Thymus (tissue), 11 donors: ENCODE data around the gene LRMDA. TPM values are rescaled to one million over a fixed set of nuclear protein-coding genes. Genes with fewer than 3 reads are reported as not detected.

Experiments
- DNase-seq, 9 donors: peaks; one replicate each; pipeline ENCODE4 v3.0.0-alpha.2; 2013; ENCODE audit warnings: low spot score in 9 of 9, low read depth in 6 of 9, missing footprints in 1 of 9
- H3K27ac ChIP-seq, 2 donors: one replicate each; pipeline ENCODE4 v1.5.1; 2013; ENCODE audit warnings: control low read depth in 1 of 2, low read depth in 1 of 2, low read length in 1 of 2, mild to moderate bottlenecking in 1 of 2, moderate library complexity in 1 of 2
- H3K27me3 ChIP-seq, 2 donors: one replicate each; pipeline ENCODE4 v1.5.1; 2013; ENCODE audit warnings: low read length in 1 of 2; ENCODE audit not compliant: control insufficient read depth in 2 of 2, insufficient read depth in 1 of 2
- H3K36me3 ChIP-seq, 2 donors: one replicate each; pipeline ENCODE4 v1.5.1; 2013; ENCODE audit warnings: low read length in 1 of 2, mild to moderate bottlenecking in 1 of 2, moderate library complexity in 1 of 2; ENCODE audit not compliant: control insufficient read depth in 2 of 2, insufficient read depth in 2 of 2
- H3K4me1 ChIP-seq, 2 donors: one replicate each; pipeline ENCODE4 v1.5.1; 2013; ENCODE audit warnings: low read length in 2 of 2; ENCODE audit not compliant: control insufficient read depth in 2 of 2, insufficient read depth in 2 of 2
- H3K4me3 ChIP-seq, 2 donors: one replicate each; pipeline ENCODE4 v1.5.1; 2013; ENCODE audit warnings: low read length in 2 of 2, control low read depth in 1 of 2, mild to moderate bottlenecking in 1 of 2
- H3K9me3 ChIP-seq, 2 donors: one replicate each; pipeline ENCODE4 v1.5.1; 2013; ENCODE audit warnings: low read length in 1 of 2, mild to moderate bottlenecking in 1 of 2; ENCODE audit not compliant: control insufficient read depth in 2 of 2, insufficient read depth in 1 of 2
- WGBS: extraction: QIAGEN DNeasy Blood & Tissue Kit; methylation state at CpG from one replicate; pipeline ENCODE4 v1.1.7; 2013; 5-methylcytosine and 5-hydroxymethylcytosine counted together
- polyA plus RNA-seq: library from polyadenylated mRNA; stranded (reverse); fragments of 200-250 nt; gene quantifications from one replicate; pipeline ENCODE4 v1.2.3, GENCODE V29; 2013
- total RNA-seq: library from RNA; stranded (reverse); fragments of 120-200 nt; gene quantifications from one replicate; pipeline ENCODE4 v1.2.4, GENCODE V29; 2013
- donor health status: healthy.

LRMDA gene
- total and polyA plus RNA-seq, 2 donors = 2.5 to 4.6 TPM

DNA sequence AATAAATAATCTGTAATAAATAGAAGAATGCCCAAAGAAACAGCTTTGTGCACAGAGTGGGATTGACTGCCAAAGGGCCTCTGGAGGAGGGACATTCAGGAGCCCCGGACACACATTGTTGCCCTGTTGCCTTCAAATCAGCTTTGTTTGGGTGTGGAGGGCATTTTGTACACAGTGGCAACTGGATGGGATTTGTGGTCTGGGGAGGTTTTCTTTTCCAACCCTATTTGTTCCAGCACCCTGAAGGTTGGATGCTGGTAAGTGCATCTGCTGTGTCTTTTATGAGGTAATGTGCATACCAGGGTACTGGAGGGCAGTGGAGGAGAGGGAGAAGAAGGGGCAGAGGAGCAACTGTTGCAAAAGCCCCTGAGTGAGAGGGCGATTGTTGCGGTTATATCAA, 6.3 kb downstream of the LRMDA start:
- Histone ChIP-seq H3K4me3 (no peak overlapping the region), H3K27me3 (peaks cover 5 to 10% of the 10 kb centered on the region in 2 donors), H3K36me3 (no peaks in the 10 kb centered on the region), H3K4me1 (no peaks in the 10 kb centered on the region), H3K27ac (no peak overlapping the region), H3K9me3 (no peaks in the 10 kb centered on the region)
- WGBS = 98% methylated on average over 3 of the region's 3 CpGs
- DNase-seq = no peak

DNA sequence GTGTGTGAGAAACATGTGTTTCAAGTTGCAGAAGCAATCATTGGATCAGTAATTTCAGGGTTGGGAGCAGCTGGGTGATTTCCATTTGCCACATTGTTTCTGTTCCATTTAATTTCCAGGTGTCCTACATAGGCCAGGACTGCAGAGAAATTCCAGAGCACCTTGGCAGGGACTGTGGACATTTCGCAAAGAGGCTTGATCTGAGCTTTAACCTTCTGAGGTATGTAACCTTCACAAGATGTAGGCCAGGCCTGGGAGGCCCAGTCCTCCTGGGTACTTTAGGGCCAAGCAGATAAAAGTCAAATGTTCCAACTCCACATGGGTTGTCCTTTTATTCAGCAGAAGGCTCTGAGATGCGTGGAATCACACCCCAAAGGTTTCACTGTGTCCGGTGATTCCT, 6.9 kb downstream of the LRMDA start:
- H3K27me3 ChIP-seq = peaks cover 0 to 4% of the 10 kb centered on the region in 2 donors
- no peak overlapping the region for H3K27ac ChIP-seq
- H3K4me1 ChIP-seq = no peaks in the 10 kb centered on the region
- DNase-seq = no peak
- H3K4me3 ChIP-seq = no peak overlapping the region
- no peaks in the 10 kb centered on the region for H3K36me3 ChIP-seq
- no peaks in the 10 kb centered on the region for H3K9me3 ChIP-seq
- 97% methylated on average over 3 of the region's 3 CpGs for WGBS

DNA sequence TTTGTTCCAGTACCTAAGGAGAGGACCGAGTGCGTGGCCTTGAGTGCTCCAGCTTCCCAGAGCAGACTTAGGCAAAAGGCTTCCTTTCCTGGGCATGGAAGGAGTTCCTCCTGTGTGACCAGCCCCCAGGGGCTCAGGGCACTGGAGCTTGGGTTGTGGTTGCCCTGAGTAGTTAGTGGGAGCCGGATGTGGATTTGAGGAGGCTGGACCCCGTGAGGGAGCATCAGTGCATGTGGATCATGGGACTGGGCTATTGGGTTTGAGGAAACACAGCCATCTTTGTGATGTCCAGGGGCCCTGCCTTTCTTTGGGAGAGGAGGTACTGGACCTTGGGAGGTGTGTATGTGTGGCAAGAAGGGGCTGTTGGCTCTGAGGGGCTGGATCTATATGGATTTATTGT, 8.4 kb downstream of the LRMDA start:
- Histone ChIP-seq H3K27me3 (no peaks in the 10 kb centered on the region), H3K36me3 (no peaks in the 10 kb centered on the region)

DNA sequence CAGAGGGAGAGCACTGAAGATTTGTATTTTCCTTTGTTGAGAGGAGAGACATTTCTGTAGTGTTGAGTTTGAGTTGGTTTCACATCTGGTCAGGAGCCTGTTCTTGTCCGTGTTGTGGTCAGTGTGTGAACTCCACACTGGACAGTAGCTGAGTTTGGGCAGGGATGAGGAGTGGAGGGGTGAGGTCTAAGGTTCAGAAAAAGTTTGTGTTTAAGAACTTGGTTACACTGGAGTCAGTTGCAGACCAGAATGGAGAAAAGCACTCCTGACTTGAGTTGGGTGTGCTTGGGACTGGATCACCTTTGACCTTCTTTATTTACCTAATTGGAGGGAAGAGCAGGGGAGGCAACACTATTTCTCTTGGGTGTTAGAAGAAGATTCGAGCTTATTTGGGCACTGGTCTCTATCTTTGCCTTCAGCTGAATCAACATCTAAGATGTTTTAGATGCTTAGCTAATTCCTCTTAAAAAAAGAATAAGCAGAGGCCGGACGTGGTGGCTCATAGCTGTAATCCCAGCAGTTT, 8.9 kb downstream of the LRMDA start:
- Histone ChIP-seq H3K9me3 (no peaks in the 10 kb centered on the region), H3K27ac (no peak overlapping the region), H3K27me3 (no peaks in the 10 kb centered on the region), H3K4me3 (no peak overlapping the region), H3K36me3 (no peaks in the 10 kb centered on the region), H3K4me1 (no peaks in the 10 kb centered on the region)
- DNase-seq = no peak
- WGBS = 95% methylated on average over 4 of the region's 4 CpGs

More for the DNA sequence above, 8.4 kb downstream of the LRMDA start:
- DNase-seq = no peak
- Histone ChIP-seq H3K4me1 (no peaks in the 10 kb centered on the region), H3K4me3 (no peak overlapping the region), H3K9me3 (no peaks in the 10 kb centered on the region), H3K27ac (no peak overlapping the region)
- WGBS = 97% methylated on average over 4 of the region's 4 CpGs

DNA sequence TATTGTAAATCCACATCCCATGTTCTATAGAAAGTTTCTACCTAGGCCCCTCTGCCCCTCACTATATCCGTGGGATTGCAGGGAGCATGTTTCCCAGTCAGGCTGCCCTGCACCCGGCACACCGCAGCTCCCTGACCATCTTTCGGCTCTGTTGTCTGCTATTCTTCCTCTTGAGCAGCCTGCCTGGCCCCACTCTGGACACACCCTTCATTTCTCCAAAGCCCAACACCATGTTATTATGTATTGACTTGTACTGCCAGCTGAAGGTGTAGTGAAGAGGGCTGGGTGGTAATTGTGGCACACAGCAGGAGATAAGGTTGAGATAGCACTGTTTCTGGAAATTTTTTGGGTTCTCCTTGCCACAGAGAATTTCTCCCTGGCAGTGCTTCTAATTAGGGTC, 9.8 kb downstream of the LRMDA start:
- Histone ChIP-seq H3K27me3 (no peaks in the 10 kb centered on the region), H3K36me3 (no peaks in the 10 kb centered on the region), H3K4me1 (no peaks in the 10 kb centered on the region), H3K27ac (no peak overlapping the region), H3K9me3 (no peaks in the 10 kb centered on the region), H3K4me3 (no peak overlapping the region)
- no peak for DNase-seq
- WGBS = 94% methylated on average over 4 of the region's 4 CpGs

DNA sequence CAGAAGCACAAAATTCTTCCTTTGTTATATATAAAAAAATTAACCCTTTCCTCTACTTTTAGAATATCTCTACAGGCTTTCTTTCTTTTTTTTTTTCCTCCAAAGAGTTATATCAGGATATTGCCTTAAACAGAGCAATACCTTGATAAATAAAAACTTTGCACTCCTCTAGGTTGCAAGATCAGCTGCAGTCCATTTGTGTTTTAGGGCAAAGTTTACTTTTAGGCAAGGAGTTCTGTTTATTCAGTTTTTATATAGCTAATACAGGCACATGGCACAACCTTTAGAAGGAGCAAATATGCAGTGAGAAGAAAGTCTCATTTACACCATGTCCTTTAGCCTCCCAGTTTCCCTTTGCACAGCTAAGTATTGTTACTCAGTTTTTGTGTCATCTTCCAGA, 10.3 kb downstream of the LRMDA start:
- no peaks in the 10 kb centered on the region for H3K27me3 ChIP-seq
- DNase-seq = no peak
- H3K4me1 ChIP-seq = no peaks in the 10 kb centered on the region
- no peak overlapping the region for H3K4me3 ChIP-seq
- no peak overlapping the region for H3K27ac ChIP-seq
- no peaks in the 10 kb centered on the region for H3K36me3 ChIP-seq
- no peaks in the 10 kb centered on the region for H3K9me3 ChIP-seq

DNA sequence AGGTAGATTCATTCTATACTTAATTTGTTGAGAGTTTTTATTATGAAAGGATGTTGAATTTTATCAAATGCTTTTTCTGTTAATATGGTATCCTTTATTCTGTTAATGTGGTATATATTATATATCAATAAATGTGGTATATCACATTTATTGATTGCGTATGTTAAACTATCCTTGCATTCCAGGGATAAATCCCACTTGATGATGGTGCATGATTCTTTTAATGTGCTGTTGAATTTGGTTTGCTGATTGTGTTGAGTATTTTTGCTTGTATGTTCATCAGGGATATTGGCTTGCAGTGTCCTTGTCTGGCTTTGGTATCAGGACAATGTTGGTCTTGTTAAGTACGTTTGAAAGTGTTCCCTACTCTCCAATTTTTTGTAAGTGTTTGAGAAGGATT, 11.9 kb downstream of the LRMDA start:
- no peaks in the 10 kb centered on the region for H3K4me1 ChIP-seq
- DNase-seq = no peak
- 98% methylated on average over 2 of the region's 2 CpGs for WGBS
- H3K27ac ChIP-seq = no peak overlapping the region
- H3K9me3 ChIP-seq = no peaks in the 10 kb centered on the region
- H3K27me3 ChIP-seq = no peaks in the 10 kb centered on the region
- H3K4me3 ChIP-seq = no peak overlapping the region
- H3K36me3 ChIP-seq = no peaks in the 10 kb centered on the region

DNA sequence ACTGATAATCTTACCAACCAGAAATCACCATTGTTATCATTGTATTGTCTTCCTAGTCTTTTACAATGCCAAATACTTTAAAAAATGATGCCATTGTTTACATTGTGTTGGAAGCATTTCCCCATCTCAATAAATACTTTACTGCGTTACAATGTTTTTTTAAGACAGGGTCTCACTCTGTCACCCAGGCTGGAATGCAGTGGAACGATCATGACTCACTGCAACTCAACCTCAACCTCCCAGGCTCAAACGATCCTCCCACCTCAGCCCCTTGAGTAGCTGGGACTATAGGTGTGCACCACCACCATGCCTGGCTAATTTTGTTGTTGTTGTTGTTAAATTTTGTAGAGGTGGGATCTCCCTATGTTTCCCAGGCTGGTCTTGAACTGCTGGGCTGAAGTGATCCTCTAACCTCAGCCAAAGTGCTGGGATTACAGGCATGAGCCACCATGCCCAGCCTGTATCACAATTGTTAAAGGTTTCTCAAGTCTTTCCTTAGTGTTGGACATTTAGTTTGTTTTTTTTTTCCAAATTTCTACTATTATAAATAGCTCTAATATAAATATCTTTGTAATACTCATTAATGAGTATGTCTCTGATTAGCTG, 13.5 kb downstream of the LRMDA start:
- H3K4me1 ChIP-seq = no peaks in the 10 kb centered on the region
- H3K9me3 ChIP-seq = no peaks in the 10 kb centered on the region
- H3K36me3 ChIP-seq = no peaks in the 10 kb centered on the region
- H3K27me3 ChIP-seq = no peaks in the 10 kb centered on the region
- no peak overlapping the region for H3K4me3 ChIP-seq
- DNase-seq = no peak
- H3K27ac ChIP-seq = no peak overlapping the region
- 93% methylated on average over 3 of the region's 3 CpGs for WGBS

DNA sequence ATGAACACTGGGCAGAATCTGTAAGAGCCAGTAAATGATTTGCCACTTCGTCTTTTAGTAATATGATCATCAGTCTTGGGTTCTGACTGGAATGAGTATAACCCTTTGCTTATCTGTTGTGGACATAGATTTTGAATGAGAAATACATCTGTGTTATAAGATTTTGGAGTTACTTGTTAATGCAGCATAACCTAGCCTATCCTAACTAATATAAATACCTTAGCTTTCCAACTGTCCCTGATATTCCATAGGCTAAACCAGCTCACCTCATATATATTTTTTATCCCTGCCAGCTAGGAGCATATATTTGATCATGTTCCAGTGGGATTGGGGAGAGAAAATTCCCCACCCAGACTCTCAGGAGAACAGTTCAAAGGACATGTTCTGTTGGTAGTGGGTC, 15.1 kb downstream of the LRMDA start:
- no peaks in the 10 kb centered on the region for H3K27me3 ChIP-seq
- no peaks in the 10 kb centered on the region for H3K36me3 ChIP-seq
- DNase-seq = no peak
- H3K27ac ChIP-seq = no peak overlapping the region
- H3K9me3 ChIP-seq = no peaks in the 10 kb centered on the region
- H3K4me1 ChIP-seq = no peaks in the 10 kb centered on the region
- 99% methylated on average over 1 of the region's 1 CpG for WGBS
- no peak overlapping the region for H3K4me3 ChIP-seq
